Transverse colon (tissue), 4 donors: ENCODE results near the gene BPIFB4. TPM values are rescaled to one million over a fixed set of nuclear protein-coding genes. Genes with fewer than 3 reads are reported as not detected.

ENCODE experiments used
- DNase-seq: peaks from one replicate; pipeline ENCODE4 v3.0.0-alpha.2; 2019
- H3K27ac ChIP-seq, 4 donors: fragments of 200-600 bp; sonication (generic); 2 replicates each; pipeline ENCODE4 v1.5.1; 2016 to 2018; ENCODE audit warnings: inconsistent platforms in 4 of 4
- H3K27me3 ChIP-seq: fragments of 200-600 bp; sonication (generic); 2 replicates; pipeline ENCODE4 v1.5.1; 2017; ENCODE audit warnings: inconsistent platforms
- H3K36me3 ChIP-seq, 4 donors: fragments of 200-600 bp; sonication (generic); 2 replicates each; pipeline ENCODE4 v1.5.1; 2017 to 2019; ENCODE audit warnings: inconsistent platforms in 4 of 4
- H3K4me1 ChIP-seq, 4 donors: fragments of 200-600 bp; sonication (generic); 2 replicates each; pipeline ENCODE4 v1.5.1; 2017 to 2020; ENCODE audit warnings: inconsistent platforms in 4 of 4
- H3K4me3 ChIP-seq, 4 donors: fragments of 200-600 bp; sonication (generic); 1 replicate in 1 of 4; 2 replicates in 3 of 4; pipeline versions ENCODE4 v1.5.1 to v1.6.1; 2017 to 2019; ENCODE audit warnings: inconsistent platforms in 4 of 4
- H3K9me3 ChIP-seq, 2 donors: fragments of 200-600 bp; sonication (generic); 2 replicates each; pipeline ENCODE4 v1.5.1; 2017 to 2019; ENCODE audit warnings: inconsistent platforms in 2 of 2
- EP300 ChIP-seq: sonication (generic); formaldehyde crosslinking; IDR thresholded peaks from one replicate; pipeline ENCODE4 v1.6.1; 2017; ENCODE audit warnings: antibody characterized with exemption, low read depth
- POLR2A ChIP-seq: fragments of 450-650 bp; IDR thresholded peaks from one replicate; pipeline ENCODE4 v1.6.1; 2016; ENCODE audit warnings: antibody characterized with exemption, mild to moderate bottlenecking, moderate library complexity
- POLR2AphosphoS5 ChIP-seq, 3 donors: sonication (generic); formaldehyde crosslinking; IDR thresholded peaks; one replicate each; pipeline ENCODE4 v1.6.1; 2016; ENCODE audit warnings: antibody characterized with exemption in 3 of 3
- WGBS, 2 donors: methylation state at CpG; one replicate each; pipeline ENCODE4 v1.1.5; 2018; ENCODE audit warnings: low coverage in 1 of 2; 5-methylcytosine and 5-hydroxymethylcytosine counted together
- in situ Hi-C, 4 donors: fragments of 200-750 bp; cut with MboI; loops; one replicate each; pipeline versions ENCODE4 v1.15.0 to v1.15.1; 2017; ENCODE audit warnings: low sequenced_read_pairs in 3 of 4, low pct_ligation_motif_present in 1 of 4, low pct_unique_long_range_greater_than_20kb in 1 of 4
- intact Hi-C: fragments of 100-400 bp; cut with DNase I; formaldehyde crosslinking; loops from one replicate; pipeline ENCODE4 v1.15.1; 2023; ENCODE audit warnings: low total_unique reads
- total RNA-seq, 4 donors: library from RNA; depleted of rRNA; stranded (reverse); fragments of >200 nt; gene quantifications; one replicate each; pipeline ENCODE4 v1.1.0, GENCODE V29; 2016
- TF ChIP-seq, protein P1 (sequence below), 5 experiments: fragments of 200-600 bp in 3 of 5; fragments of 450-650 bp in 2 of 5; sonication (generic) in 3 of 5; IDR thresholded peaks; 1 replicate in 2 of 5; 2 replicates in 3 of 5; pipeline ENCODE4 v1.5.1; 2016 to 2017; ENCODE audit warnings: antibody characterized with exemption in 5 of 5, inconsistent platforms in 3 of 5, mild to moderate bottlenecking in 2 of 5, moderate library complexity in 1 of 5

BPIFB4 gene
- total RNA-seq, 4 donors from 2014 or later = not detected

DNA sequence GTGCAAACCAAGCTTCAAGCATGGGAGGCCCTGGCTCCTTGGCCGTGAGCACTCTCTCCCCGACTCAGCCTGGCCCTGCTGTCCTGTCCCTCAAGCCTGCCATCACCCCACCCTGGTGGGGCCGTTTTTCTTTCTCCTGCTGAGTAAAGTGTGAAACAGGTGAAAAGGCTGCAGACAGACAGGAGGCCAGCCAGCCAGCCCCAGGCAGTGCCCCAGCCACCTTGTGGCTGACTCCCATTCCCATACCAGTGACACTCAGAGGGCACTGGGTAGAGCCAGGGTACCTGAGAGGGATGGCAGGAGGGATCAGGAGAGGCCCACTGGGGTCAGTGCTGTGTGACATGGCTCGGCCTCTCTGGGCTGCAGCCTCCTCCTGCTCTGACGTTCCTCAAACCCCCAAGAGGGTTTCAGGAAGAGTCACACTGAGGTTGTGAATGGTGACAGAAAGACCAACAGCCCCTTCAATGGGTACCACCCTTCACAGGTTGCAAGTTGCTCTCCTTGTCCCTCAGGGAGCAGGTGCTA is 52.6 kb downstream of the BPIFB4 start:
- no peak for DNase-seq
- Histone ChIP-seq H3K27ac (no peak overlapping the region), H3K36me3 (no peaks in the 10 kb centered on the region), H3K4me1 (no peaks in the 10 kb centered on the region), H3K4me3 (no peak overlapping the region), H3K27me3 (no peaks in the 10 kb centered on the region), H3K9me3 (no peaks in the 10 kb centered on the region)
- WGBS, 2 donors = 20 to 64% methylated on average over 1 to 5 of the region's 5 CpGs
- in situ Hi-C loops = no loop called here
- intact Hi-C loops = no loop called here
- no peak for TF ChIP-seq POLR2AphosphoS5 (IDR thresholded peaks at IDR 0.05)
- TF ChIP-seq POLR2A = no peak
- TF ChIP-seq, protein P1, sequence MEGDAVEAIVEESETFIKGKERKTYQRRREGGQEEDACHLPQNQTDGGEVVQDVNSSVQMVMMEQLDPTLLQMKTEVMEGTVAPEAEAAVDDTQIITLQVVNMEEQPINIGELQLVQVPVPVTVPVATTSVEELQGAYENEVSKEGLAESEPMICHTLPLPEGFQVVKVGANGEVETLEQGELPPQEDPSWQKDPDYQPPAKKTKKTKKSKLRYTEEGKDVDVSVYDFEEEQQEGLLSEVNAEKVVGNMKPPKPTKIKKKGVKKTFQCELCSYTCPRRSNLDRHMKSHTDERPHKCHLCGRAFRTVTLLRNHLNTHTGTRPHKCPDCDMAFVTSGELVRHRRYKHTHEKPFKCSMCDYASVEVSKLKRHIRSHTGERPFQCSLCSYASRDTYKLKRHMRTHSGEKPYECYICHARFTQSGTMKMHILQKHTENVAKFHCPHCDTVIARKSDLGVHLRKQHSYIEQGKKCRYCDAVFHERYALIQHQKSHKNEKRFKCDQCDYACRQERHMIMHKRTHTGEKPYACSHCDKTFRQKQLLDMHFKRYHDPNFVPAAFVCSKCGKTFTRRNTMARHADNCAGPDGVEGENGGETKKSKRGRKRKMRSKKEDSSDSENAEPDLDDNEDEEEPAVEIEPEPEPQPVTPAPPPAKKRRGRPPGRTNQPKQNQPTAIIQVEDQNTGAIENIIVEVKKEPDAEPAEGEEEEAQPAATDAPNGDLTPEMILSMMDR (IDR thresholded peaks at IDR 0.05) = no peak
- no peak for TF ChIP-seq EP300

DNA sequence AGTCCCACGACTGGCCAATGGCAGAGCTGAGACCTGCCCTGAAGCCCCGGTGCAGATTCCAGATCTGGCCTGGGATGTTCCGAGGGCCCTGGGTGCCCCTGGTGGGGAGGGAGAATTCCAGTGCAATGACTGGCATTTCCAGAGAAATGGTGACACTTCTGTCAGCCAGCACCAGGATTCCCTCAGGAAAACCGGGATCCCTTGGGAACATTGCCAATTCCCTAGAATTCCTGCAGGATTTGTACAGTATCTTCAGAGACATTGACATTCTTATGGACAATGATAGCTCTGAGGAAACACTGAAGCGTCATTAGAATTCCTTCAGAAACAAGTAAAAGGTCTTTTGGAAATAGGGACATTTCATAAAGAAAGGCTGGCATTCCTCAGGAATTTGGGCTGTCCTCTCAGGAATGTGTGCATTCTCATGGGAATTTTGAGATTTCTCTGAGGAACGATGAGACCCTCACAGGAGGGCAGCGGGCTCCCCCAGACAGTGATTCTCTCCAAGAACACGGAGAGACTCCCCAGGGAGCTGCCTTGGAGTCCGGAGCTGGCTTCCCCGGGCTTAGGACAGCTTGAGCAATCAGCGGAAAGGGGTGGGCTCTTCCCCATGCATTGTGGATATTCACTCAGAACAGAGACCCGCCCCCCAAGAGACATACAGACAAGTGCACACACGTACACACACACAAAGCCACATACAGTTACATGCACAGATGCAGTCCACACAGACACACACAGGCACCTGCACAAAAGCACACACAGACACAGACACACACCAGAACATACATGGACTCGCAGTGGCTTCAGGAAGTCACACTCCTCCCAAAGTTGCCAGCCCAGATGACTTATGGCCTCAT is 53.3 kb downstream of the BPIFB4 start:
- no peak for DNase-seq
- no peak overlapping the region for H3K27ac ChIP-seq
- no peaks in the 10 kb centered on the region for H3K4me1 ChIP-seq
- no peaks in the 10 kb centered on the region for H3K9me3 ChIP-seq
- H3K27me3 ChIP-seq = no peaks in the 10 kb centered on the region
- H3K36me3 ChIP-seq = no peaks in the 10 kb centered on the region
- in situ Hi-C loops (no loop called here), intact Hi-C loops (no loop called here)
- no peak overlapping the region for H3K4me3 ChIP-seq
- WGBS, 2 donors = 37% methylated on average over 4 to 14 of the region's 14 CpGs
- no peak for TF ChIP-seq POLR2AphosphoS5 (IDR thresholded peaks at IDR 0.05)
- TF ChIP-seq, protein P1 (IDR thresholded peaks at IDR 0.05) = no peak
- TF ChIP-seq POLR2A = no peak
- no peak for TF ChIP-seq EP300

DNA sequence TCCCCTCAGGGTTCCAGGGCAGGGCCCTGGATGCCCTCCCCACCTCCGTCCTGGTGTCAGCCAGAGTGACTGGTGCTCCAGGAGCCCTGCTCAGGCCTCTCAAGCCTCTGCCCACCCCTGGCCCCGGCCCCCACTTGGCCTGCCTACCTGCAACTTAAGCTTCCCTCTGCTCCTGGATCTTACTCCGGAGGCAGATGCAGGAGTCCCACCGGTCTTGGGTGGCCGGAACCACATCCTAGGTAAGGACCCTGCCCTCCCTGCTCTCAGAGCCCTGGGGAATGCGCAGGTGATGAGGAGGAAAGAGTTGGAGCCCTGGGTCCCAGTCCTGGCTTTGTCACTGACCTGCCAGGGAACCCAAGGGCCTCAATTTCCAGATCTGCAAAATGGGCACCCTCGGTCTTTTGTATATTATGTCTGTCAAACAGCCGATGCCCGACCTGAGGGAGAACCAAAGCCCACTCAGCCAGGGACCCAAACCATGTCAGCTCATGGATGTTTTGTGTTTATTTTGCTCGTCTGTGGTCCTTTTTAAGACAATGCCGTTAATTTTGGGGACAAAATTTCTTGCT is 54.0 kb downstream of the BPIFB4 start:
- in situ Hi-C loops (no loop called here), intact Hi-C loops (no loop called here)
- Histone ChIP-seq H3K9me3 (no peaks in the 10 kb centered on the region), H3K27me3 (no peaks in the 10 kb centered on the region), H3K4me1 (no peaks in the 10 kb centered on the region), H3K27ac (no peak overlapping the region), H3K4me3 (no peak overlapping the region), H3K36me3 (no peaks in the 10 kb centered on the region)
- 78 to 81% methylated on average over 5 to 11 of the region's 11 CpGs for WGBS, 2 donors
- TF ChIP-seq POLR2AphosphoS5 (IDR thresholded peaks at IDR 0.05) = no peak
- TF ChIP-seq, protein P1 (IDR thresholded peaks at IDR 0.05) = no peak
- DNase-seq = no peak

DNA sequence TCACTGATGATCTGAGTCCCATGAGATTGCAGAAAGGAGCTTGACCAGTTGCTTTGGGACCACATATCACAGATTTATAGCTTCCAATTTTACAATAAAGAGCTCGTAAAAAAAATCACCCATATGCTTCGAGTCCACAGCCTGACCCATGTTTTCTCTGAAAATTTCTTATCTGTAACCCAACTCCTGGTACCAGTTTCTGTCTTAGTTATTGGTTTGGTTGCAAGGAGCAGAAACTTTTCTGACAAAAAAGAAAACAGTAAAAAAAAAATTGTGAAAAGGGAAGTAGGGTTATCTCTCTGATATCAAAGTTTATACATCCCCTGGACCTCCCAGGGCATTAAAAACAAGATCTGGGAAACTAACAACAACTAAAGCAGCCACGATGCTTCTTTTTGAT is 57.8 kb downstream of the BPIFB4 start:
- WGBS, 2 donors = 59 to 78% methylated on average over 3 of the region's 3 CpGs
- no peaks in the 10 kb centered on the region for H3K27me3 ChIP-seq
- TF ChIP-seq POLR2AphosphoS5 (IDR thresholded peaks at IDR 0.05) (no peak), POLR2A (no peak), EP300 (no peak)
- TF ChIP-seq, protein P1 (IDR thresholded peaks at IDR 0.05) = no peak
- H3K4me3 ChIP-seq = no peak overlapping the region
- intact Hi-C loops = no loop called here
- no peaks in the 10 kb centered on the region for H3K36me3 ChIP-seq
- H3K4me1 ChIP-seq = no peaks in the 10 kb centered on the region
- no peak overlapping the region for H3K27ac ChIP-seq
- no peak for DNase-seq
- no peaks in the 10 kb centered on the region for H3K9me3 ChIP-seq
- in situ Hi-C loops = no loop called here
